ENCODE data around the gene WDR72.

The WDR72 gene

DNA sequence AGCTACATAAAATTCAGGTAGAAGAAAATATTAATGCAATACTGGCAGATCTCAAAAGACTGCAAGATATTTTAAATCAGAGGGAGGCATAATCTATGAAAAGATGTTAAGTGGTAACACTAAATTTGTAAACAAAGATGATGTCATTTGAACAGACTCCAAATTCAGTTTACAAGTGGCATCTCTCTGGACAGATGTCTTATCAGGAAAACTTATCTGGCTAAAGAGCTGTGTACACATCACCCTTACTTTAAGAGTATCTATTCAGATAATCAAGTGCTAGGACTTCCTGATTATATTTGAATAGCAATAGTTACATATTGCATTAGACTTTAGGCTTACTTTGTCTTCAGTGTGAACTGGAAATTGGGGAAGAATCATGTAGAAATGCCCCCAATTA lies 231.5 kb downstream of the WDR72 start:
- peak; percentile 44 for DNase-seq

DNA sequence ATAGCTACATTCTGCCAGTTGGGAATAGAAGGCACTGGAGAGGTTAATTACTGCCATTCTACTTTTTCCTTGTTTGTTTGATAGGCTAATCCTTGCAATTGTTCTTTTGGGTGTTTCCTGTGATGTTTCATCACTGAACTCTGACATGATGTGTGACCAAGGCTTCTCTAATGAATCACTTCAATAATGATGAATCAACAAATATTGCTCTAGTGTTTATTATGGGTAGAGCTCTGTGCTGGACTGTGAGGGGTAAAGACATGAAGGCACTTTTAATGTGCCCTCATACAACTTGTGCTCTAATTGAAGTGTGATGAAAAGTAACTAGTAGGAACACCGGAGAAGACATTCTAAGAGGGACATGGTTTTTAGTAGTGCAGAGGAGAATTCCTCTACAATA lies 233.6 kb downstream of the WDR72 start:
- DNase-seq = no peak

DNA sequence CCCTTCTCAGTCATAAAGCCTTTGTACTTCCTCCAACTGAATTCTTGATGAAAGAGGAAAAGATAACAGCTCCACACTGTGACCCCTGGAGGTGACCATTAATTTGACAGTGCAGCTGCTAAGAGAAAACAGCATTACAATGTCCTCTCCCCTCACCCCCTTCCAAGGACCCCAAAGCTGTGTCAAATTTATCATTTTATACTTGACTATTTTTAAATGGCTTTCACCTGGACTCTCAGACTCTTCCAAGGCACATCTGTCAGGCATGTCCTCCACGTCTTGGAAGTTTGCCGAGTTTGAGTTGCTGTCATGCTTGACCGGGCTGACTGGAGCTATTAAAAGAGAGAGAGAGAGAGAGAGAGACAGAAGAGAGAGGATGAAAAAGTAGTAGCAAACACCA lies 236.5 kb downstream of the WDR72 start:
- DNase-seq = peak; percentile 60

DNA sequence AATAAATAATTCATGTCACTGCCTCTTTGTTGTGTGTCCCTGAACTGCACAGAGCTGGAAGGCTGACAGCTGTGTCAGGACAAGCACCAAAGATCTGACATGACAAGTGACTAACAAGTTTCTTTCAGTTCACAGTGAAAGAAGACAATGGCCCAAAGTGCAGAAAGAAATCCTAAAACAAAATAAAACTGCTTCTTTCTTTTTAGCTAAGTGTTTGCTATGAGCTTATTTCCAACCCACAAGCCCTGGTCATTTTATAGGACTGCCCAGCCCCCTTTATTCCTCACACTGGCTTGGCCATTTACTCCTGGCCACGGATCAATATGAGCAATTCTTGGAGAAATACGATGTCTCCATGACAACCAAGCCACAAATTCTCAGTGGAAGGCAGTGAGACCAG lies 238.5 kb downstream of the WDR72 start:
- DNase-seq = no peak

DNA sequence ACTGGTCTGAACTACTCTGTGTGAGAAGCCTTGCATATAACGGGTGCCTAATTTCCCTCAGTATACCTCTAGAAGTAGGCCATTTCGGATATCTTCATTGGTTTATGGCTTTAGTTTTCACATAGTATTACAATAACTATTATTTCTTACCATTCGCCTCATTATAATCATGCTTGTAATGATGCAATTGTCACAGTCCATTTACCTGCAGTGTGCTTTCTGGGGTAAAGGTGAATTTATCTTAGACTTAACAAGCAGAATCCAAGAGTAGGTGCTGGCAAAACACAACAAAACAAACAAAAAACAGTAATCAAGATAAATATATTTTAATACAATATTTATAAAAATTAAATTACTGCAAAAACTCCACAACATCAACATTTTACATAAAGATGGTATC lies 246.0 kb downstream of the WDR72 start:
- DNase-seq = no peak

DNA sequence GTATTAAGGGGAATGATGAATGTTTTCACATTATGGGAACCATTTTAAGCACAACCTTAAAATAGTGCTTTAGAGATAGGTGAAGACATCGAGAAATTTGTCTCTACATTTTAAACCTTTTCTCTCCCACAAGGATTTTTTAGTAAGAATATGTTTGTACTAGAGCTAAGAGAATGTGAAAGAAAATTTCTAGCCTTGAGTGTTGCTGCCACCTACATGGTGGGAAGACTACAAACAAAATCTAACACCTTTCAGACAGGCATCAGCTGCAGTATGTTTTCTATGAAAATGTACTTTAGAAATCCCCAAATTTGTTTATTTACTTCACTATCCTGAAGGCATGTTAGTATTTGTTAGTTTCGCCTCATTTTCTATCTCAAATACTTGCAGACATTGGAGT lies 247.4 kb downstream of the WDR72 start:
- peak; percentile 12 for DNase-seq

DNA sequence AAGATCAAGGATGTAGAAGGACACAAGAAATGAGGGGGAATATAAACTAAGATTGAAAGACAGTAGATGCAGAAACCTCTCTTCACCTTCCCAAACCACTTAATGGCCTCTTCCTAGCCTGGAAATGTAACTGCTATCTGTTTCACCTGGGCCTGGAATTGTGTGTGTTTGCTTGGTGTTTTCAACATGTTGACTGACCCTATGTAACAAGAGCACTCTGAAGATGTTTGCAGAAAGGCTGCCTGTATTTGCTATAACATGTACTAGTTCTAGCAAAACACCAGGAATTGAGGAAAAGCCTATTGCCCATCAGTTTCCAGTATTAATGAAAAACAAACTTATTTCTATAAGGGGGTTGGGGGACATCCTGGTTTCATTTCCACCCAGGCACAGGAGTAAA lies 248.3 kb downstream of the WDR72 start:
- DNase-seq = peak; percentile 53

DNA sequence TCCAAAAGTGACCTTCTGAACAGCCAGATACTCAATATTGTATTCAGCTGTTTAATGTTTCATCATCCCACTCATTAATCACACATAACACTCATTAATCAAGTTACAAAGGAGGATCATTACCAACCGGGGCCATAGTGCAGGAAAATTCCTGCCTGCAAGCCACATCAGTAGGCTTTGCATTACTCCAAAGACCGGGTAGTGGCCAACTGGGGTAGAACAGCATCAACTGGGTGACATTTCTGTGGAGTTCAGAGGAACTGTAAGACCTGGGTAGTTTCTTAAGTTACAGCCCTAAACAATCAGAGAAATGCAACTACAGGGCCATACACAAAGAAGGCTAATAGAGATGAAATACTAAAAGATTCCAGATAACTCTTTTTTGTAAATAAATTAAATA lies 253.1 kb downstream of the WDR72 start:
- no peak for DNase-seq

DNA sequence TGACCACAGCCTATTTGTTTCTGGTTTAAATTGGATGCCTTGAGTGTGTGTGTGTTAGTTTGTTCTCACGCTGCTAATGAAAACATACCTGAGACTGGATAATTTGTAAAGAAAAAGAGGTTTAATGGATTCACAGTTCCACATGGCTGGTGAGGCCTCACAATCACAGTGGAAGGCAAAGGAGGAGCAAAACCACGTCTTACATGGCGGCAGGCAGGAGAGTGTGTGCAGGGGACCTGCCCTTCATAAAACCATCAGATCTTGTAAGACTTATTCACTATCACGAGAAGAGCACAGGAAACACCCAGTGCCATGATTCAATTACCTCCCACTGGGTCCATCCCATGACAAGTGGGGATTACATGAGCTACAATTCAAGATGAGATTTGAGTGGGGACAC lies 260.5 kb downstream of the WDR72 start:
- DNase-seq = no peak

DNA sequence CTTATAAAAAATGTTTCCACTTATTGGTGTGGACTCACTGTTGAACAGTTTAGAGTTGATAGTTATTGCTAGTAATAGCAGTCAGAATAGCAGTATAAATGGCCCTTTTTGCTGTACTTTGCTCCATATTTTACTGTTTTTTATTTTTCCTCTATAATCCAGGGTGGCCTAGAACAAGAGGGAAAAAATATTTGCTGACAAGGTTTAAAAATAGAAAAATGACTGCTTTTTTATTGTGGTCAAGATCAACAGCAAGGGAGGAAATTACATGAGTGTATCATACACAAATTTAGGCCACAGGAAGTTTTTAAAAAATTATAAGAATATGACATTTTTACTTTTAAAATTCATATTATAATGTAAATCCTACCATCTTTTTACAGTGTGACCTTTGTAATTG lies 269.1 kb downstream of the WDR72 start:
- no peak for DNase-seq

DNA sequence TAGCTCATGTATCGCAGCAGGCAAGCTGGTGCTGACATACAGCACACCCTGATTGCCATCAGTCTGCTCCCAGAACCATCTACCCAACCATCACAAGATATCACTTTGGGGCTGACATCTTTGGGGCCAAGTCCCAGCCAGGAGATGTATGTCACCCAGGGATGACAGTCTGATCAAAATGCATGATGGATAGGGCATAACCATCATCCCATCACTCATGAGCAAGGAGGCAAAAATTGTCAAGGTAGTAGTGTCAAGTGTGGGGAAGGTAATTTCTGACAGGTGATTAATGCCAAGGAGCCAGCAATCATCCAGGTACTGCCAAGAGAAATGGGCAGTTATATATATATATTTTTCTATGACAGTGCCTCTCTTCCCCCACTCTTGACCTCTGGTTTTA lies 277.4 kb downstream of the WDR72 start:
- DNase-seq = no peak

DNA sequence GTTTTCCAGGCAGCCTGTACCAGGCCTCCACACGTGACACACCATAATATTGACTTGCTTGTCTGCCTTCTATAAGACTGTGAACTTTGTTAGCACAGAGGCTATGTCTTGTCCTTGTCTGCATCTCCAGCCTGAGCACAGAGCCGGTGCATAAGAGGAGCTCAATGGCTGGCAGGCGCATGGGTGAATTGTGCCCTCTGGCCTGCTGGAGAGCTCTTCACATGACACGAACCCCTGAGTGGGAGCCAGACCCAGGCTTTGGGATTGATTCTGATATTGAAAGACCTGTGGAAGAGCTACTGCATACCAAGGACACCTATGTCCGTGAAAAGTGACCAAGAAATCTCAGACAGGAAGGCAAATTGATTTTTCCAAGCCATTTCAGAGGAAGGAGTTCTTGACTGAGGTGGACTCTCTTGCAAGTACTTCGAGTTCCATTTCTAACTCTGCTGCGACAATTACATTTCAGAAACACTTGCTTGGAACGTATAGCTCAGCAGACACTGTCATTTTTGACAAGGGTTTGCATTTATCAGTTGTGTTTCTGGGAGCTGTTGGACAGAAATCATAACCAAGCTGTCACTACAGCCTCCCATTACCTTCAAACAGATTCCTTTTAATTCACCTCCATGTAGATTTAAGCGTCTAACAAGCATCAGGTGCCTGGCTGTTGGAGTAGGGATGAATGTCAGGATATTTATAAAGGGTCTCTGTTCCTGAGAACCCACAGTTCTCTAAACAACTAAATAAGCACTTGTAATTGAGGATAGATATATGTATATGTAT lies 281.3 kb downstream of the WDR72 start:
- DNase-seq = no peak

DNA sequence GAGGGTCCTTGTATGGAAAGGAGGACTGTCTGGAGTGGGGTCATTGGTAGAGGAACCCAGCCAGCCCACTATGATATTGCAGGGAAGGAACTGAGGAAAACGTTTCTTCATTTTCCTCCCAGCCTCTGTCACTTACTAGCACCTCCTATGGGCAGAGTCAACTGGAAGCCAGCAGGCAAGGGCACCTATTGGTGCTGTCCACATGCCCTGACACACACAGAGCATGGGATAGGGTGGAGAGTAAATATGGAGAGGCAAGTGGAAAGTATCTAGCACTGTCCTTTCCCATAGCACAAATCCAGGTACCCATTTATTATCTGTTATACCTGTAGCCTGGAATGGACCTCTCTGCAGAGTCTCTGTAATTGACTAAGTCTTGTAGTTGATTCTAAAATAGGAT lies 285.6 kb downstream of the WDR72 start:
- DNase-seq = no peak

DNA sequence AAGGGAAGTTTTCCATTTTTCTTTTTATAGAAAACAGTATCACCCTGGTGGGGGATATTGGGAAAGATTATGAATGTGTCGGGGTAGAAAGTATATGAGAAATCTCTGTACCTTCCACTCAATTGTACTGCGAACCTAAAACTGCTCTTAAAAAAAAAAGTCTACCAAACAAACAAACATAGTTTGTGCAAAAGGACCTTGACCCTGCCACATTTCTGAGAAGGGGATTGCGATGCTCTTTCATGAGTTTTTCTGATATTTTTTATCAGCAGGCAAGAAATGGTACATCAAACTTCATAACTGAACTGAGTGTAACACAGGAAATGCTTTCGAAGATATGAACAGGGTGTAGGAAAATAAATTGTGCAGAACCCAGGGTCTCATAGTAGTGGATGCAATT lies 286.0 kb downstream of the WDR72 start:
- DNase-seq = no peak

DNA sequence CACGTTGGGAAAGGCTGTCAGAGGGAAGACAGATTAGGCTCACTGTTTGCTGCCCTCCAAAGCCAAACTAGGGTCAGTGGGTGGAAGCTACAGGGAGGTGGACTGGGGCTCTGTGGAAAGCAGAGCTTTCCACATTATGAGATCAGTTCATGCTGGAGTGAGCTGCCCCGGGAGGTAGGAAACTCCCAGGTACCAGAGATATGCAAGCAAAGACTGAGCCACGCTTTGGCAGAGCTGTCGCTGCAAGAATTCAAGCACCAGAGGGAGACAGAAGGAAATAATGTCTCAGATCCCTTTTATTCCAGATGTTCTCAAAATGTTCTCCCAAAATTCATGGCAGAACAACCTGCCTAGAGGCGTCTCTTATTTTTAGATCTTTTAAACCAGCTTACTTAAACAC lies 286.6 kb downstream of the WDR72 start:
- no peak for DNase-seq

DNA sequence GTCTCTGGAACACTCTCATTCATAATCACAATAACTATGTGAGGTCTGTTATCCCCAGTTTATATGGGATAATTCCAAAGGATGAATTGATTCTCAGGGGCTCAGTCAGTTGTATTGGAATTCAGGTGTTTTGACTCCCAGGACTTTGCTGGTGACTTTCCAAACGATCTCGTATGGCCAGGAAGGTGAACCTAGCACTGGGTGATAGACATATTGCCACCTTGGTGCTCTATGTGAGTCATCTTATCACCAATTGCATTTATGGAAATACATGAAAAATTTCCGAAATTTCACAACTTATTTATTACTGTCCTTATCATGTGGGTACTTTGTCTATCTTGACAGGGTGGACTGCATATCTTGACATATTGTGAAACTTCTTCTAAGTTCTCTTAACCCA lies 287.3 kb downstream of the WDR72 start:
- DNase-seq = no peak

DNA sequence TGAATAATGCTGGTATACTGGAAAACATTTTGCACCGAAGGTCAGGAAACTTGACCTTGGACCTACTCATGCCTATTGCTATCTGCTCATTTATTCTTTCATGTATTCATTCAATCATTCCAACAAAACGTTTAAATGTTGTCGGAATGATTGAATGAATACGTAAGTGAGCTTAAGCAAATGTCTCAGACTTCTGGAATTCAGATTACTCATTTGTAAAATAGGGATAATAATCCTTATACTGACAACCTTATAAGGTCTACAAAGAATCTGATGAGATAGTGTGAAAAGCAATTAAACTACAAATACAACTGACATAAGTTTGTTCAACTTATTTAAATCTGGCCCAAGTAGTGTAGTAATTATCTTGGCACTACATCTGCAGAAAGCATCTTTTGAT lies 288.7 kb downstream of the WDR72 start:
- DNase-seq = no peak

DNA sequence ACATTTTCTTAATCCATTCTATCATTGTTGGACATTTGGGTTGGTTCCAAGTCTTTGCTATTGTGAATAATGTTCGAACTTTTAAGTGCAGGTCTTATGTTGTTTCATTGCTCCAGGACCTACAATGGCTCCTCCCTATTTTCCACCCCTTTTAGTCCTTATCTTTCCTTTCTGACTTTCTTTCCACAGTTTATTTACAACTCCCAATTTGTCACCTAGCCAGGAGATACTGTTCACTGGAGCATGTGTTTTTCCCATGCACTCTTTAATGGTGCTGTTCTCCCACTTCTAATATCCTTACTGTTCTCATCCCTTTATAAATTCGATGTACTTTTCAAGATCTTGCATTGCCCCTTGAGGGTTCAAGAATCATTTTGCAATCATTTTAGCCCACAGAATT lies 290.0 kb downstream of the WDR72 start:
- no peak for DNase-seq
